Activated CD4-positive, alpha-beta T cell treated with anti-CD3 and anti-CD28 coated beads, Interleukin-2, amount 10 ng/mL, durations not matched to agents 24 days and 14 days (primary cell): ENCODE results near the gene PRUNE1. TPM values are rescaled to one million over a fixed set of nuclear protein-coding genes. Genes with fewer than 3 reads are reported as not detected.

Experiments
- DNase-seq: peaks from one replicate; pipeline ENCODE4 v3.0.0; 2022
- H3K27ac Mint-ChIP-seq: one replicate; pipeline ENCODE4 v1.8.0; 2022; ENCODE audit warnings: mild to moderate bottlenecking, mixed read lengths
- H3K27me3 Mint-ChIP-seq: one replicate; pipeline ENCODE4 v1.8.0; 2022; ENCODE audit warnings: mixed read lengths
- H3K36me3 Mint-ChIP-seq: one replicate; pipeline ENCODE4 v1.8.0; 2022; ENCODE audit warnings: low read depth, mild to moderate bottlenecking, mixed read lengths
- H3K4me1 Mint-ChIP-seq: one replicate; pipeline ENCODE4 v1.8.0; 2021; ENCODE audit warnings: mixed read lengths
- H3K4me3 Mint-ChIP-seq: one replicate; pipeline ENCODE4 v1.8.0; 2022; ENCODE audit warnings: mild to moderate bottlenecking, moderate library complexity, mixed read lengths
- H3K9me3 Mint-ChIP-seq: one replicate; pipeline ENCODE4 v1.8.0; 2021; ENCODE audit warnings: mixed read lengths
- intact Hi-C: fragments of 100-400 bp; cut with micrococcal nuclease; formaldehyde crosslinking; loops from one replicate; pipeline ENCODE4 v1.15.1; 2023
- total RNA-seq: library from RNA; stranded (reverse); gene quantifications from 2 replicates; pipeline ENCODE4 v1.2.3, GENCODE V29; 2022

The PRUNE1 gene
- total RNA-seq, 1 donor from 2014 or later: 13.3 TPM

- no peaks in the 10 kb centered on the region for H3K27me3 Mint-ChIP-seq
- H3K27ac Mint-ChIP-seq: no peak overlapping the region
- DNase-seq: no peak
- no peaks in the 10 kb centered on the region for H3K9me3 Mint-ChIP-seq
- peaks cover 3% of the 10 kb centered on the region for H3K4me1 Mint-ChIP-seq
- intact Hi-C loops: no loop called here
- peaks cover 26% of the 10 kb centered on the region for H3K36me3 Mint-ChIP-seq
- no peak overlapping the region for H3K4me3 Mint-ChIP-seq
Observed at GRCh38 chr1:151035167-151035566, 26.9 kb downstream of the PRUNE1 start.

GRCh38 chr1:151036356-151036755 is 28.1 kb downstream of the PRUNE1 start, which contains the start of gene BNIPL:
TSS of gene BNIPL (plus strand) at chr1:151036586. CDS start at chr1:151036726, 140 bp downstream.
- Mint-ChIP-seq H3K4me3 (no peak within 1 kb of the TSS), H3K27me3 (no peaks in the 10 kb centered on the region), H3K36me3 (peaks cover 20% of the 10 kb centered on the region), H3K27ac (no peak within 1 kb of the TSS), H3K4me1 (peaks cover 5% of the 10 kb centered on the region), H3K9me3 (no peaks in the 10 kb centered on the region)
- intact Hi-C loops: no loop called here
- DNase-seq: no peak

GRCh38 chr1:151037032-151037431 is 28.8 kb downstream of the PRUNE1 start:
- Mint-ChIP-seq H3K27me3 (no peaks in the 10 kb centered on the region), H3K36me3 (peaks cover 17% of the 10 kb centered on the region), H3K9me3 (no peaks in the 10 kb centered on the region), H3K4me1 (peaks cover 5% of the 10 kb centered on the region), H3K4me3 (no peak overlapping the region), H3K27ac (no peak overlapping the region)
- DNase-seq: no peak
- intact Hi-C loops: no loop called here

- peaks cover 10% of the 10 kb centered on the region for H3K36me3 Mint-ChIP-seq
- H3K4me3 Mint-ChIP-seq: no peak overlapping the region
- H3K27me3 Mint-ChIP-seq: no peaks in the 10 kb centered on the region
- DNase-seq: no peak
- no peak overlapping the region for H3K27ac Mint-ChIP-seq
- H3K4me1 Mint-ChIP-seq: peaks cover 16% of the 10 kb centered on the region
- intact Hi-C loops: no loop called here
- no peaks in the 10 kb centered on the region for H3K9me3 Mint-ChIP-seq
Observed at GRCh38 chr1:151039521-151039920, 31.3 kb downstream of the PRUNE1 start.

- no peaks in the 10 kb centered on the region for H3K9me3 Mint-ChIP-seq
- H3K27ac Mint-ChIP-seq: peak overlapping the region; percentile 38
- peaks cover 3% of the 10 kb centered on the region for H3K36me3 Mint-ChIP-seq
- no peak overlapping the region for H3K4me3 Mint-ChIP-seq
- H3K4me1 Mint-ChIP-seq: peaks cover 29% of the 10 kb centered on the region
- H3K27me3 Mint-ChIP-seq: no peaks in the 10 kb centered on the region
- intact Hi-C loops: loop anchor here (2.0 kb wide), 1 partner anchor 16 kb away; the partner anchor contains the start of gene CDC42SE1
- peak; percentile 76 for DNase-seq
Observed at GRCh38 chr1:151043163-151043562, 34.9 kb downstream of the PRUNE1 start.

GRCh38 chr1:151047591-151047924 is 39.3 kb downstream of the PRUNE1 start, which contains the start of gene C1orf56:
TSS of gene C1orf56 (plus strand) at chr1:151047751. CDS start at chr1:151047848, 97 bp downstream.
- peak; percentile 88 for DNase-seq
- H3K27ac Mint-ChIP-seq: peak within 1 kb of the TSS; percentile 84
- H3K4me1 Mint-ChIP-seq: peaks cover 49% of the 10 kb centered on the region
- intact Hi-C loops: loop anchor here (2.0 kb wide), 2 partner anchors 23 to 39 kb away; partner anchors contain the start of genes GABPB2 and PRUNE1
- peak within 1 kb of the TSS; percentile 93 for H3K4me3 Mint-ChIP-seq
- peaks cover 21% of the 10 kb centered on the region for H3K36me3 Mint-ChIP-seq
- no peaks in the 10 kb centered on the region for H3K27me3 Mint-ChIP-seq
- H3K9me3 Mint-ChIP-seq: no peaks in the 10 kb centered on the region

GRCh38 chr1:151047925-151048644 is 39.8 kb downstream of the PRUNE1 start:
- Mint-ChIP-seq H3K4me1 (peaks cover 45% of the 10 kb centered on the region), H3K27ac (peak overlapping the region; percentile 84), H3K4me3 (peak overlapping the region; percentile 93), H3K9me3 (no peaks in the 10 kb centered on the region), H3K27me3 (no peaks in the 10 kb centered on the region), H3K36me3 (peaks cover 27% of the 10 kb centered on the region)
- peak; percentile 86 for DNase-seq
- intact Hi-C loops: loop anchor here (1.0 to 2.0 kb wide), 3 partner anchors 9 to 39 kb away; partner anchors contain the start of genes GABPB2 and PRUNE1

- H3K4me3 Mint-ChIP-seq: peak overlapping the region; percentile 93
- no peaks in the 10 kb centered on the region for H3K27me3 Mint-ChIP-seq
- H3K36me3 Mint-ChIP-seq: peaks cover 29% of the 10 kb centered on the region
- H3K9me3 Mint-ChIP-seq: no peaks in the 10 kb centered on the region
- peak overlapping the region; percentile 84 for H3K27ac Mint-ChIP-seq
- DNase-seq: no peak
- intact Hi-C loops: loop anchor here (1.0 kb wide), 1 partner anchor 9 kb away; no protein-coding TSS in a partner anchor
- peaks cover 40% of the 10 kb centered on the region for H3K4me1 Mint-ChIP-seq
Observed at GRCh38 chr1:151048645-151049032, 40.4 kb downstream of the PRUNE1 start.

GRCh38 chr1:151049458-151049857 is 41.2 kb downstream of the PRUNE1 start:
- H3K4me3 Mint-ChIP-seq: no peak overlapping the region
- peak overlapping the region; percentile 67 for H3K27ac Mint-ChIP-seq
- H3K27me3 Mint-ChIP-seq: no peaks in the 10 kb centered on the region
- H3K4me1 Mint-ChIP-seq: peaks cover 42% of the 10 kb centered on the region
- DNase-seq: peak; percentile 63
- no peaks in the 10 kb centered on the region for H3K9me3 Mint-ChIP-seq
- peaks cover 37% of the 10 kb centered on the region for H3K36me3 Mint-ChIP-seq
- intact Hi-C loops: no loop called here

GRCh38 chr1:151050051-151050688 is 41.9 kb downstream of the PRUNE1 start:
- Mint-ChIP-seq H3K27me3 (no peaks in the 10 kb centered on the region), H3K4me1 (peaks cover 48% of the 10 kb centered on the region), H3K9me3 (no peaks in the 10 kb centered on the region), H3K36me3 (peaks cover 42% of the 10 kb centered on the region), H3K27ac (peak overlapping the region; percentile 66), H3K4me3 (no peak overlapping the region)
- intact Hi-C loops: no loop called here
- DNase-seq: no peak

- intact Hi-C loops: no loop called here
- H3K27ac Mint-ChIP-seq: no peak overlapping the region
- no peaks in the 10 kb centered on the region for H3K27me3 Mint-ChIP-seq
- peaks cover 57% of the 10 kb centered on the region for H3K4me1 Mint-ChIP-seq
- H3K36me3 Mint-ChIP-seq: peaks cover 55% of the 10 kb centered on the region
- no peaks in the 10 kb centered on the region for H3K9me3 Mint-ChIP-seq
- no peak overlapping the region for H3K4me3 Mint-ChIP-seq
- no peak for DNase-seq
Observed at GRCh38 chr1:151051356-151052009, 43.2 kb downstream of the PRUNE1 start.

- intact Hi-C loops: loop anchor here (5.0 kb wide), 5 partner anchors 33 to 493 kb away; partner anchors contain the start of genes ARNT, ENSA and TNFAIP8L2
- H3K4me3 Mint-ChIP-seq: peak overlapping the region; percentile 99
Observed at GRCh38 chr1:151054971-151055547, 46.8 kb downstream of the PRUNE1 start.

GRCh38 chr1:151055581-151055980 is 47.3 kb downstream of the PRUNE1 start:
- Mint-ChIP-seq H3K27ac (peak overlapping the region; percentile 99), H3K36me3 (peaks cover 76% of the 10 kb centered on the region), H3K9me3 (no peaks in the 10 kb centered on the region), H3K27me3 (no peaks in the 10 kb centered on the region), H3K4me3 (peak overlapping the region; percentile 99), H3K4me1 (peaks cover 58% of the 10 kb centered on the region)
- DNase-seq: peak; percentile 61
- intact Hi-C loops: loop anchor here (5.0 kb wide), 5 partner anchors 33 to 493 kb away; partner anchors contain the start of genes ARNT, ENSA and TNFAIP8L2

More at GRCh38 chr1:151054971-151055547, 46.8 kb downstream of the PRUNE1 start:
- H3K27ac Mint-ChIP-seq: peak overlapping the region; percentile 99
- H3K27me3 Mint-ChIP-seq: no peaks in the 10 kb centered on the region
- H3K4me1 Mint-ChIP-seq: peaks cover 58% of the 10 kb centered on the region
- peaks cover 80% of the 10 kb centered on the region for H3K36me3 Mint-ChIP-seq
- H3K9me3 Mint-ChIP-seq: no peaks in the 10 kb centered on the region
- no peak for DNase-seq
